GM21619 (cell line): ENCODE results near the gene C1D.
"Not testable (repeated sequence)": the region's sequence is repeated elsewhere in the genome, so short reads cannot be mapped to it uniquely, and the experiment has no call there.

ENCODE experiments used
- ATAC-seq: cut with Tn5 transposase; IDR thresholded peaks from one replicate; pipeline ENCODE4 v1.9.1; 2021; ENCODE audit not compliant: unreplicated experiment

Gene C1D, protein sequence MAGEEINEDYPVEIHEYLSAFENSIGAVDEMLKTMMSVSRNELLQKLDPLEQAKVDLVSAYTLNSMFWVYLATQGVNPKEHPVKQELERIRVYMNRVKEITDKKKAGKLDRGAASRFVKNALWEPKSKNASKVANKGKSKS

GRCh38 chr2:68062680-68063387 is at the start of gene C1D:
Gene C1D, minus strand, starts transcription at chr2:68063004. Its CDS starts 15,694 bp downstream, at chr2:68047310.
- peak; percentile 96 for ATAC-seq

DNA sequence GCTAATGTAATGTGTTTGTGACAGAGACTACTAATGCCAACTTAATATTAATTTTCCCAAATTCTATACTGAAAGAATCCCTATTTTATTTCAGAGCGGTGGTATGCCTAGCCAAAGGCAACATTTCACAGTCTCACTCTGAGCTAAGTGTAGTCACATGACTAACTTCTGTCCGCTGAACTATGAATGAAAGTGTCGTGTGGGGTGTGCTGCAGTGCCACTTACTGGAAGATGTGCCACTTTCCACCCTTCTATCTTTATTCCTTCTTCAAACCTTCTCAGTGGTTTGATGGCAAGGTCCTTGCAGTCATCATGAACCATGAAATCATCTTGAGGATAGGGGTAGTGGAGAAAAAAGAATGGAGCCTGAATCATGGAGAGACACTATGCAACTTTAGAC is 47.3 kb upstream of the C1D start:
- ATAC-seq = peak; percentile 79

DNA sequence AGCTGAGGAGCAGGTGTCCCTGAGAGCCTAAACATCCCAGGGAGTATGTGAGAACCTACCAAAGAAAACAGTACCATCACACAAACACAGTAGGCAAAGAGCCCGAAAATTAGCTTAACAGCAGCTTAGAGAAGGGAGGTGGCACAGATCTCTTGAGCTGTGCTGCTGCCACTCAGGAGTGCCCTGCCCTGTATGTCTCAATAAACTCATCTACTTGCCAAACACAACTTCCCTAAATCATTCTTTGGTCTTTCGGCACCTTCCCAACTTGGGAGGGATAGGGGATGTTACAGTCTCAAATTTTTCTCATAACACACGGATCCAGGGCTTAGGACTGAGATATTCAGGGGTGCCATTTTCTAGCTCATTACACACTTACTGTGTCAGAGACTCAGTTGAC is 45.3 kb upstream of the C1D start:
- ATAC-seq = no peak

GRCh38 chr2:68107475-68107874 is 44.7 kb upstream of the C1D start:
- ATAC-seq = no peak

GRCh38 chr2:68104111-68104835 is 41.5 kb upstream of the C1D start:
- ATAC-seq = no peak

DNA sequence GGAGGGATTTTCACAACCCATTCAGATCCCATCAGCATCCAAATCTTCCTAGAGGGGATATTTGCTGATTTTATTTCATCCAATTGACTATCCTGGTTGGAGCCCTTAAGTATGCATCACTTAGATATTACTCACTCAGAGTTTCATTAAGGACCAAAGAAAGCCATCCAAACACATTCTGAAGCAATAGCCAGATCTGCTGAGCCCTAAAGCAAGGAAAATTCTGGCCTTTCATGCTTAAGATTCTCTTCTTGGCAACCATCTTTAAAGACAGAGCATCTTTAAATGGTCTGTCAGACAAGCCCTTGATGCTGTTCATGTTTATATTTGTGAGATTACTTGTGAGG is 40.9 kb upstream of the C1D start:
- no peak for ATAC-seq

DNA sequence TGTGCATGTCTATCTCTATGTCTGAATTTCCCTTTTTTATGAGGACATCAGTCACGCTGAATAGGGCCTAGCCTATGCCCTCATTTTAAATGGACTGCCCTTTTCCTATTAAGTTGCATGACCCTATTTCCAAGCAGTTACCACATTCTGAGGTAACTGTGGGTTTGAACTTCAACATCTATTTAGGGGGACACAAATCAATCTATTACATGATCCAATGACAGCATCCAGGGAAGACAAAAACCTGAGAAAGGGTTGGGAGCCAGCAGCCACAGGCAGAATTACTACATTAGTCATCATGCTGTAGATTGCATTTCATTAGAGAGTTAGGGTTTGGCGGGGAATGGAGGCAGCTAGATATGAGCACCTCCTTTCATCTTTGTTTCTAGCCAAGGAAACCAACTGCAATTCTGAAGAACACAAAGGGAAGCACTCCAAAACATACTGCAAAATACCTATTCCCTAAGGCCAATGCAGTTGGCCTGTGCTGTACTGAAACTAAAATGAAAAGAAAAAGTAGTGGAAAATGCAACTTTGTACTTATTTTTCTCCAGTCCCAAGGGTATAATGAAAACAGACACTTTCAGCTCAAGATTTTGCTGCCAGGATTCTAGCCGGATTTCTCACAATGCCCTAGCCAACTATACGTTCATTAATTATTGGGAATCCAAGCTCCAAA is 40.4 kb upstream of the C1D start:
- ATAC-seq = no peak

GRCh38 chr2:68100189-68100588 is 37.4 kb upstream of the C1D start:
- no peak for ATAC-seq

- peak; percentile 54 for ATAC-seq
These were observed 36.5 kb upstream of the C1D start for GRCh38 chr2:68099260-68099659.

DNA sequence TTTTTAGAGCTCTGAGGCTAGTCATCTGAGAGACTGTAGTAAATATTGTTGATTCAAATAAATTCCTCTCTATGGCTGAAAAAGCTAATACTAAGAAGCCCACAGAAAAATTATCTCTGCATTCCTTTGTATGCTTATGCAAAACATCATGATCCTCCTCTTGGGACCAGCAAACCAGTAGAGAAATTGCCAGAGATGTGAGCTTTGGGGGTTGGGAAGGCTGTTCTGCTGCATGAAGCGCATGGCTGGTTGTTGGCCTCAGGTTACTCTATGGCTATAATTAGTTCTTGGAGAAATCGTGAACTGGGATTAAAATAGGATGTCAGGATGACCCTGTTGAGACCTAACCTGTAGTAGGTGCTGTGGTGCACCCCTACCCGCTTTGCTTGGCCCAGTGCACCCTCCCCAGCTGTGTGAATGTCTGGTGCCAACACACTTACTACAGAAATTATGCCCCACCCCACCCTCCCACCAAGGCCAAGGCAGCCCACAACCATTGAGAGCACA is 35.5 kb upstream of the C1D start:
- ATAC-seq = no peak

- ATAC-seq = no peak
These were observed 31.3 kb upstream of the C1D start for GRCh38 chr2:68094111-68094510.

- ATAC-seq = no peak
These were observed 30.8 kb upstream of the C1D start for GRCh38 chr2:68093634-68094033.

DNA sequence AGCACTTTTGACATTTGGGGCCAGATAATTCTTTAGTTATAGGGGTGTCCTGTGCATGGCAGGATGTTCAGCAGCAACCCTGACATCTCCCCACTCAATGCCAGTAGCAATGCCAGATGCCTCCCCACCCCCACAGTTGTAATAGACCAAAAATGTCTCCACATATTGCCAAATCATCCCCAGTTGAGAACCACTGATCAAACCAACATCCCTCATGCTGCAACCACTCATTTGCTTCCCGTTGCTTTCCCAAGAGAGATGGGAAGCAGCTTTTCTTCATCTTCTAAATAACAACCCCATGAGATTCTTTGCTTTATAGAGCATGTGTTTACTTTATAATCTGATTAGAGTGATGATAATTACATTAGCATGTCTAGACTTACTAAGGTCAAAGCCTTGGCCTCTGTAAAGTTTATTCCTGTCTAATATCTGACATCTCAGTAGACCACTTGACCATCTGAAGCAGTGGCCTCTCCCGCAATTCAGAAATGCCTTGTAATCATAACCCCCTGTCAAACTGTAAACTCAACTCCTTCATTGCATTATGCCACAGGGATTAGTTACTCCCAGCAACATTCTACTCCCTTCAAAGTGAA is 28.7 kb upstream of the C1D start:
- no peak for ATAC-seq

DNA sequence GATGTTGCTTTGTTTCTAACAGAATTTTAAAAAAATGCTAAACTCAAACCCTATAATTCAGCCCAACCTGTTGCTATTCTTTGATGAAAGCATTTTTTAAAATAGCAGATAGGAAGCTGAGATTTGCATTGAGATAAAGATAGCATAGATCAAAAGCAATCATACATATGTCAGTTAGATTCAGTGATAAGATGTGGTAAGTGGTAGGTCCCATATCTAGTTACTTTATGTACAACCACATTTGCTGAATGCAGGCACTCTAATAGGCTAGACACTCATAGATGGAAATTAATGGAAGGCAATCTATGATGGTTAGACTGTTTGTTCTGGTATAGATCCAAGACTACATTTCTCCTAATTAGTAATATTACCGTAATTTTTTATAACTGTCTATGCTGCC is 27.2 kb upstream of the C1D start:
- ATAC-seq = no peak

DNA sequence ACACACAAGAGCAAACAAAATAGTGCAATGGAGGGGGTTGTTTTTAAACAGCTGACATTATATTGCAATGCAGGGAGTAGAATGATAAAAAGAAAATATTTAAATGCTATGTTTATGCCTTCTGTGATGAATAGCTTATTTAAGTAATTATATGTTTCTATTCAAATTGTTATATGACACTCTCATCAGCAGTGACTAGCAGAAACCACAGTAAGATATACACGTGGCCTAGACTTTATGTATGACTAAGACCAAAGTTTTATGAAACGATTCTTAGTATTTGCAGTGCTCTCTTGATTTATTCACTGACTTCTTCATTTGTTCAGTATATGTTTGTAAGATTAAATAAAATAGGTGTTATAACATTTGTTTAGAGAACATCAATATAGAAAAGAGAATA is 26.1 kb upstream of the C1D start:
- ATAC-seq = no peak

DNA sequence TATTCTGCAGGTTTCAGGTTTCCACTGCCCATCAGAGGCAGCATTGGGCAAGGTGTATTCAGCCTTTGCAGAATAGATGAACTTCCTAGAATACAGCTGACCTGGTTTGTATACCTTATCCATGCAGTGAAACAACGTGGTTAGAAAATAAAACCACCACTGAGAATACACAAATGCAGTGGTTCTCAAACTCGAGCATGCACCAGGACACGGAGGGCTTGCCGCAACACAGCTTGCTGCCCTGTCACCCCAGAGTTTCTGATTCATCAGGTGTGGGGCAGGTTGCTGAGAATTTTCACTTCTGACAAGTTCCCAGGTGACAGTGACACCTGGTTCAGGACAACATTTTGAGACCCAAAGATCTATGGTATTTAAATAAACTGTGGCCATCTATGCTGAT is 23.4 kb upstream of the C1D start:
- ATAC-seq = no peak

DNA sequence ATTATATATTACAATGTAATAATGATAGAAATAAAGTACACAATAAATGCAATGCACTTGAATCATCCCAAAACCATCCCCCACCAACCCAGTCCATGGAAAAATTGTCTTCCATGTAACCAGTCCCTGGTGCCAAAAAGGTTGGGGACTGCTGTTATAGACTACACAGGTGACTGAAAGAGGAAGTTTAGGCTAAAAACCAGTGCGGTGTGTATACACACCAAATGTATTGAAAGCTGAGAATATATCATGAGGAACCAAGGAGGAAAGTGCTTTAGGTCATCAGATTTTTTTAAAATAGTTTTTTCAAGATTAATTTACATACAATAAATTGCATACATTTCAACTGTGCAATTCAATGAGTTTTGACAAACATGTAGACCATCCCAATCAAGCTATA is 20.5 kb upstream of the C1D start:
- no peak for ATAC-seq

DNA sequence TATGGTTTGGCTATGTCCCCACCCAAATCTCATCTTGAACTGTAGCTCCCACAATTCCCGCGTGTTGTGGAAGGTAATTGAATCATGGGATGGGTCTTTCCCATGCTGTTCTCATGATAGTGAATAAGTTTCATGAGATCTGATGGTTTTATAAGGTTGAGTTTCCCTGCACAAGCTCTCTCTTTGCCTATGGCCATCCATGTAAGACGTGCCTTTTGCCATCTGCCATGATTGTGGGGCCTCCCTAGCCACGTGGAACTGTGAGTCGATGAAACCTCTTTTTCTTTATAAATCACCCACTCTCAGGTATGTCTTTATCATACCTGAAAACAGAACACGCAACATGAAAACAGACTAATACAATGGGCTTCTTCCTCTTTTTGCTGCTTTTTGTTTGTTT is 11.2 kb upstream of the C1D start:
- ATAC-seq = no peak

DNA sequence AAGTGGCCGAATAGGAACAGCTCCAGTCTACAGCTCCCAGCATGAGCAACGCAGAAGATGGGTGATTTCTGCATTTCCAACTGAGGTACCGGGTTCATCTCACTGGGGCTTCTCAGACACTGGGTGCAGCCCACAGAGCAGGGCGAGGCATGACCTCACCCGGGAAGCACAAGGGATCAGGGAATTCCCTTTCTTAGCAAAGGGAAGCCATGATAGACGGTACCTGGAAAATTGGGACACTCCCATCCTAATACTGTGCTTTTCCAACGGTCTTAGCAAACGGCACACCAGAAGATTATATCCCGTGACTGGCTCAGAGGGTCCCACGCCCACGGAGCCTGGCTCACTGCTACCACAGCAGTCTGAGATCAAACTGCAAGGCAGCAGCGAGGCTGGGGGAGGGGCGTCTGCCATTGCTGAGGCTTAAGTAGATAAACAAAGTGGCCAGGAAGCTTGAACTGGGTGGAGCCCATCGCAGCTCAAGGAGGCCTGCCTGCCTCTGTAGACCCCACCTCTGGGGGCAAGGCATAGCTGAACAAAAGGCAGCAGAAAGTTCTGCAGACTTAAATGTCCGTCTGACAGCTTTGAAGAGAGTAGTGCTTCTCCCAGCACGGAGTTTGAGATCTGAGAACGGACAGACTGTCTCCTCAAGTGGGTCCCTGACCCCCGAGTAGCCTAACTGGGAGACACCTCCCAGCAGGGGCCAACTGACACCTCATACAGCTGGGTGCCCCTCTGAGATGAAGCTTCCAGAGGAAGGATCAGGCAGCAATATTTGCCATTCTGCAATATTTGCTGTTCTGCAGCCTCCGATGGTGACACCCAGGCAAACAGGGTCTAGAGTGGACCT is 1.2 kb upstream of the C1D start:
- ATAC-seq = not testable (repeated sequence)

DNA sequence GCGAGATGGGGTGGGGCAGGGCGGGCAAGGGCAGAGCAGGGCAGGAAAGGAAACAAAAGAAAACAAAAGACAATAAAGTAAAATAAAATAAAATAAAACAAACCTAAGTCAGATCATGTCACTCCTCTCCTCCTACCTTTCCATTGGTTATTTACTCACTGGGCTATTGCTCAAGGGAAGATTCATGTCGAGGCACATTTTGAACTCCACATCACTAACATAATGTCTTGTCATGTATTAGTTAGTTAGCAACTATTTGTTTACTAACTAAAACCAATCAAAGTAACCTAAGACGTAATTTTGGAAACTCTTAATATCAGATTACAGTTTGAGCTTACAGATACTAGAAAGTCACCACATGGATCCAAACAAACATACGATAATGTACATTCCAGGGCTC is 2.2 kb downstream of the C1D start:
- no peak for ATAC-seq
